Stimulated activated CD8-positive, alpha-beta memory T cell treated with anti-CD3 and anti-CD28 coated beads, Interleukin-2, amount 100 ng/mL, for 1 hour (primary cell): ENCODE measurements around the gene STX4.
A peak's percentile ranks its signal among the peaks of the same experiment; 100 is the strongest.

Source experiments
- DNase-seq, 2 donors: peaks; one replicate each; pipeline ENCODE4 v3.0.0-alpha.2; 2020; ENCODE audit warnings: low read depth in 2 of 2

Gene STX4

GRCh38 chr16:31020536-31020935 lies 12.8 kb upstream of the STX4 start:
- no peak for DNase-seq

GRCh38 chr16:31022544-31023251 lies 10.7 kb upstream of the STX4 start:
- DNase-seq, result no peak

- DNase-seq, result no peak
Observed at GRCh38 chr16:31023252-31023602, 10.1 kb upstream of the STX4 start.

GRCh38 chr16:31023627-31024226 lies 9.6 kb upstream of the STX4 start:
- no peak for DNase-seq

- no peak for DNase-seq
Observed at GRCh38 chr16:31025339-31025738, 8.0 kb upstream of the STX4 start.

GRCh38 chr16:31029272-31029671 lies 4.1 kb upstream of the STX4 start:
- DNase-seq, result no peak

GRCh38 chr16:31031276-31031675 lies 2.1 kb upstream of the STX4 start:
- DNase-seq, result no peak

- peak; percentile 72 to 81 for DNase-seq
Observed at GRCh38 chr16:31033709-31034492, 543 bp downstream of the STX4 start.

GRCh38 chr16:31036691-31037090 lies 3.3 kb downstream of the STX4 start:
- no peak for DNase-seq

GRCh38 chr16:31038993-31039392 lies 5.6 kb downstream of the STX4 start:
- no peak for DNase-seq

GRCh38 chr16:31042866-31043265 lies 9.5 kb downstream of the STX4 start:
- no peak for DNase-seq

GRCh38 chr16:31043352-31043751 lies 10.0 kb downstream of the STX4 start:
- no peak for DNase-seq

GRCh38 chr16:31043898-31044481 lies 10.6 kb downstream of the STX4 start:
- no peak for DNase-seq

- DNase-seq, result no peak
Observed at GRCh38 chr16:31050280-31051030, 17.1 kb downstream of the STX4 start.

GRCh38 chr16:31052114-31052513 lies 18.8 kb downstream of the STX4 start:
- DNase-seq, result no peak

GRCh38 chr16:31055613-31056012 lies 22.3 kb downstream of the STX4 start:
- no peak for DNase-seq

GRCh38 chr16:31061126-31061812 lies 27.9 kb downstream of the STX4 start:
- DNase-seq, result no peak

- DNase-seq, result no peak
Observed at GRCh38 chr16:31061813-31062440, 28.6 kb downstream of the STX4 start.

GRCh38 chr16:31063495-31063842 lies 30.1 kb downstream of the STX4 start:
- DNase-seq, result no peak

GRCh38 chr16:31063843-31064611 lies 30.7 kb downstream of the STX4 start:
- no peak for DNase-seq
